ENCODE measurements around the gene PSMD11. TPM values are rescaled to one million over a fixed set of nuclear protein-coding genes. Genes with fewer than 3 reads are reported as not detected.

PSMD11 gene
- total RNA-seq, 1 donor from 2014 or later: 63.7 TPM

- Histone ChIP-seq H3K27ac (replicated peaks) (no peak overlapping the region), H3K9me3 (replicated peaks) (no peaks in the 10 kb centered on the region), H3K4me3 (no peak overlapping the region), H3K27me3 (ENCODE audit: low read depth) (no peaks in the 10 kb centered on the region), H3K4me1 (no peaks in the 10 kb centered on the region), H3K36me3 (no peaks in the 10 kb centered on the region)
- no peak for TF ChIP-seq CTCF (IDR thresholded peaks at IDR 0.05; ENCODE audit: borderline replicate concordance)
- intact Hi-C loops (cut with micrococcal nuclease): no loop called here
- DNase-seq: no peak
These were observed 57.7 kb downstream of the PSMD11 start for GRCh38 chr17:32502013-32502412.

- TF ChIP-seq CTCF (IDR thresholded peaks at IDR 0.05; ENCODE audit: borderline replicate concordance): no peak
- H3K9me3 ChIP-seq (replicated peaks): no peaks in the 10 kb centered on the region
- no peak overlapping the region for H3K4me3 ChIP-seq
- H3K36me3 ChIP-seq: no peaks in the 10 kb centered on the region
- H3K27me3 ChIP-seq (ENCODE audit: low read depth): no peaks in the 10 kb centered on the region
- no peak overlapping the region for H3K27ac ChIP-seq (replicated peaks)
- intact Hi-C loops (cut with micrococcal nuclease): no loop called here
- DNase-seq: no peak
- no peaks in the 10 kb centered on the region for H3K4me1 ChIP-seq
These were observed 58.4 kb downstream of the PSMD11 start for GRCh38 chr17:32502710-32503109.

- no peaks in the 10 kb centered on the region for H3K4me1 ChIP-seq
- no peaks in the 10 kb centered on the region for H3K9me3 ChIP-seq (replicated peaks)
- H3K36me3 ChIP-seq: no peaks in the 10 kb centered on the region
- H3K27me3 ChIP-seq (ENCODE audit: low read depth): no peaks in the 10 kb centered on the region
- no peak for DNase-seq
- no peak for TF ChIP-seq CTCF (IDR thresholded peaks at IDR 0.05; ENCODE audit: borderline replicate concordance)
- intact Hi-C loops (cut with micrococcal nuclease): no loop called here
- H3K27ac ChIP-seq (replicated peaks): no peak overlapping the region
- H3K4me3 ChIP-seq: no peak overlapping the region
These were observed 59.2 kb downstream of the PSMD11 start for GRCh38 chr17:32503251-32504165.

GRCh38 chr17:32504166-32504990 lies 60.1 kb downstream of the PSMD11 start:
- Histone ChIP-seq H3K27ac (replicated peaks) (no peak overlapping the region), H3K4me3 (no peak overlapping the region), H3K9me3 (replicated peaks) (no peaks in the 10 kb centered on the region), H3K27me3 (ENCODE audit: low read depth) (no peaks in the 10 kb centered on the region), H3K36me3 (no peaks in the 10 kb centered on the region), H3K4me1 (no peaks in the 10 kb centered on the region)
- TF ChIP-seq CTCF (IDR thresholded peaks at IDR 0.05; ENCODE audit: borderline replicate concordance): no peak
- no peak for DNase-seq
- intact Hi-C loops (cut with micrococcal nuclease): no loop called here

GRCh38 chr17:32508926-32509325 lies 64.6 kb downstream of the PSMD11 start:
- no peak for DNase-seq
- intact Hi-C loops (cut with micrococcal nuclease): no loop called here
- H3K36me3 ChIP-seq: no peaks in the 10 kb centered on the region
- H3K9me3 ChIP-seq (replicated peaks): no peaks in the 10 kb centered on the region
- no peak overlapping the region for H3K27ac ChIP-seq (replicated peaks)
- H3K4me1 ChIP-seq: no peaks in the 10 kb centered on the region
- no peak for TF ChIP-seq CTCF (IDR thresholded peaks at IDR 0.05; ENCODE audit: borderline replicate concordance)
- no peak overlapping the region for H3K4me3 ChIP-seq
- no peaks in the 10 kb centered on the region for H3K27me3 ChIP-seq (ENCODE audit: low read depth)
